Mucosa of descending colon (tissue), 3 donors: ENCODE measurements around the gene DLD. TPM values are rescaled to one million over a fixed set of nuclear protein-coding genes. Genes with fewer than 3 reads are reported as not detected.

Experiments
- ATAC-seq: fragments of 200-7000 bp; cut with Tn5 transposase; one replicate; pipeline ENCODE4 v1.9.1; 2020; ENCODE audit warnings: mild to moderate bottlenecking, moderate library complexity
- DNase-seq, 3 donors: peaks; one replicate each; pipeline ENCODE4 v3.0.0-alpha.2; 2020
- H3K36me3 ChIP-seq: fragments of 200-600 bp; one replicate; pipeline ENCODE4 v1.8.0; 2021; ENCODE audit warnings: low read depth, mild to moderate bottlenecking
- H3K4me1 ChIP-seq: fragments of 200-600 bp; one replicate; pipeline ENCODE4 v1.8.0; 2021; ENCODE audit warnings: low read depth, mild to moderate bottlenecking
- H3K4me3 ChIP-seq: fragments of 200-600 bp; one replicate; pipeline ENCODE4 v1.8.0; 2021; ENCODE audit warnings: mild to moderate bottlenecking
- H3K9me3 ChIP-seq: fragments of 200-600 bp; one replicate; pipeline ENCODE4 v1.8.0; 2021; ENCODE audit warnings: mild to moderate bottlenecking
- intact Hi-C, 2 donors: fragments of 100-400 bp; cut with DNase I in 1 of 2; cut with micrococcal nuclease in 1 of 2; formaldehyde crosslinking; loops; one replicate each; pipeline versions ENCODE4 v1.11.0 to v1.11.1; 2022; cut with DNase I, micrococcal nuclease
- total RNA-seq, 3 donors: library from RNA; stranded (reverse); fragmentation: NEBNext Ultra II Directional in 2 of 3; extraction: Animal tissue kit (Norgen Biotek cat#: 25700) in 2 of 3; gene quantifications; one replicate each; pipeline versions ENCODE4 v1.2.1 to v1.2.4, GENCODE V29; 2021 to 2023
- TF ChIP-seq, protein P1 (sequence below): fragments of 200-600 bp; IDR thresholded peaks from one replicate; pipeline ENCODE4 v1.8.0; 2022; ENCODE audit warnings: antibody characterized with exemption, mild to moderate bottlenecking
- donor health status: DM: no; HTN: no; CAD: no; lungs with moderate emphysema.
- donor health status: DM: no; HTN: no; CAD: no.
- donor health status: DM: no; HTN: yes; CAD: no.

The DLD gene
- total RNA-seq, 3 donors from 2014 or later, result 108 to 150 (median 113) TPM

DNA sequence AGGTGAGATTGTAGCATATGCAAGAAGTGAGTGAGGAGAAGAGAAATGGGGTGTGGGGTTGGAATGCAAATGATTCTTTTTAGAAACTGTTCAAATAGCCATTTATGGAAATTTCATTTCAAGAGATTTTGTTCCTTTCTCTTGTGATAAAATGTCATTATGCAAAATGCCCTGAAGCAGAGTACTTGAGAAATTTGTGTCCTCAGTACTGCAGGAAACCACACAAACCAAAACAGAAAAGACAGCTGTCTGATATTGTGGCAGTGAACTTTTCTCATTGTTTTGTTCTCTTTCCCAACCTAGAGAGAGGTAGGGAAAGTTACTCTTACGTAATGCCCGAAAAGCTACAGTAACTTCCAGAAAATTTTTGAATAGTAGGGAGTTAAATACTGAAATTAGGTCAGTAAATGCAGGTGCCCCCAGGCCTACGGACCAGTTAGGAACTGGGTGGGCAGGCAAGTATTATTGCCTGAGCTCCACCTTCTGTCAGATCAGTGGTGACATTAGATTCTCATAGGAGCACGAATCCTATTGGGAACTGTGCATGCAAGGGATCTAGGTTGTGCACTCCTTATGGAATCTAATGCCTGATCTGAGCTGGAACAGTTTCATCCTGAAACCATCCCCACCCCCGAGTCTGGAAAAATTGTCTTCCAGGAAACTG is 34.0 kb downstream of the DLD start:
- intact Hi-C loops, result no loop called here
- ATAC-seq (no peak), DNase-seq (no peak)
- TF ChIP-seq, protein P1, sequence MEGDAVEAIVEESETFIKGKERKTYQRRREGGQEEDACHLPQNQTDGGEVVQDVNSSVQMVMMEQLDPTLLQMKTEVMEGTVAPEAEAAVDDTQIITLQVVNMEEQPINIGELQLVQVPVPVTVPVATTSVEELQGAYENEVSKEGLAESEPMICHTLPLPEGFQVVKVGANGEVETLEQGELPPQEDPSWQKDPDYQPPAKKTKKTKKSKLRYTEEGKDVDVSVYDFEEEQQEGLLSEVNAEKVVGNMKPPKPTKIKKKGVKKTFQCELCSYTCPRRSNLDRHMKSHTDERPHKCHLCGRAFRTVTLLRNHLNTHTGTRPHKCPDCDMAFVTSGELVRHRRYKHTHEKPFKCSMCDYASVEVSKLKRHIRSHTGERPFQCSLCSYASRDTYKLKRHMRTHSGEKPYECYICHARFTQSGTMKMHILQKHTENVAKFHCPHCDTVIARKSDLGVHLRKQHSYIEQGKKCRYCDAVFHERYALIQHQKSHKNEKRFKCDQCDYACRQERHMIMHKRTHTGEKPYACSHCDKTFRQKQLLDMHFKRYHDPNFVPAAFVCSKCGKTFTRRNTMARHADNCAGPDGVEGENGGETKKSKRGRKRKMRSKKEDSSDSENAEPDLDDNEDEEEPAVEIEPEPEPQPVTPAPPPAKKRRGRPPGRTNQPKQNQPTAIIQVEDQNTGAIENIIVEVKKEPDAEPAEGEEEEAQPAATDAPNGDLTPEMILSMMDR, result no peak
- no peaks in the 10 kb centered on the region for H3K4me1 ChIP-seq
- H3K36me3 ChIP-seq, result no peaks in the 10 kb centered on the region
- no peaks in the 10 kb centered on the region for H3K9me3 ChIP-seq
- H3K4me3 ChIP-seq, result no peak overlapping the region

DNA sequence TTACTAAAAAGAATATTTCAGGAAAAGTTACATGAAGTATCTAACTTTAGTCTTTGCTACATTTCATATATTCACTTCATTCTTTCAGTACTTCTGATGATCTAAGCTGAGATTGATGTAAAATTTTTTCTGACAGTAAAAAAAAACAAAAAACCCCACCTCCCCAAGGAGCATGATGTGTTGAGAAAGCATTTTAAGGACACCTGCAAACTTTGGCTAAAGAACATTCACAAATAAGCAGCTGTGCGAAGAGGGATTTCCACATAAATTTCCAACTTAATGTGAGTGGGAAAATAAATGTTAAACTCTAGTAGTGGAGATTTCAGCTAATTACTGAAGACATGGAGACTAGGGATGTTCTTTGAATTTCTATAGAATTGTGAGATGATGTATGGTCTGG is 35.5 kb downstream of the DLD start:
- ATAC-seq (no peak), DNase-seq (no peak)
- Histone ChIP-seq H3K4me3 (no peak overlapping the region), H3K4me1 (no peaks in the 10 kb centered on the region), H3K36me3 (no peaks in the 10 kb centered on the region), H3K9me3 (no peaks in the 10 kb centered on the region)
- intact Hi-C loops, result no loop called here
- TF ChIP-seq, protein P1, result no peak

DNA sequence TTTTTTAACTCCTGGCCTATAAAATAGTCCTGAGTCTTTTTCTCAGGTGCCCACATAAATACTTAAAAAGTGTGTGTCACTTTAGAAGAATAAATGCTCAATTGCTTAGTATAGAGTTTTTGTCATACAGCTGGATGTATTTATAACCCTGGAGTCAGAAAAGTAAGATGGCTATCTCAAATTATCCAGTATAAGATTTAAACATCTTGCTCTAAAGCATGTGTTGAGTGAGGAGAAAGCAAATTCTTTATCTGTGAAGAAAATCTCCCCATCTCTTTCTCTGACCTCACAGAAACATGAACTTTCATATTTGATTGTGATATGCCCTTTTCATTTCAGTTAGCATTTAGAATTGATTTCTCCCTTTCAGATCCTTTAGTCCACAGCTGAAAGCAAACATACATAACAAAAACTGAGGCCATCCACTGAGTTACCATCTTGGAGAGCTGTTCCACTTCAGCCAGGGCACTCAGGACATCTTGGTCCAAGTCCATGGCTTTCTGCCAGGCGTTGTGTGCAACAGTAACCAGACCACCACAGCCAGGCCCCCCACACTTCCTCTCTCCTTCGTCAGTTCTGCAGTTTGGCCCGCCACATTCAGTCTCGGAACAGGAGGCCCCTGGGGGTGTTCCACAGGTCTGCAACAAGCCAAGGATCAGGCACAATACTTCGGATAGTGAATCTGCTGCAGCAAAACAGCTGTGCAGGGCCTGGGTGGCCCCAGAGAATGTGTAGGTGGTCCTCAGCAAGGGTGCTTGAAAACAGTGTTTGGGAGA is 40.9 kb downstream of the DLD start:
- Histone ChIP-seq H3K4me3 (no peak overlapping the region), H3K9me3 (no peaks in the 10 kb centered on the region), H3K36me3 (no peaks in the 10 kb centered on the region), H3K4me1 (no peaks in the 10 kb centered on the region)
- no peak for DNase-seq
- intact Hi-C loops, result no loop called here
- TF ChIP-seq, protein P1, result no peak
- no peak for ATAC-seq

DNA sequence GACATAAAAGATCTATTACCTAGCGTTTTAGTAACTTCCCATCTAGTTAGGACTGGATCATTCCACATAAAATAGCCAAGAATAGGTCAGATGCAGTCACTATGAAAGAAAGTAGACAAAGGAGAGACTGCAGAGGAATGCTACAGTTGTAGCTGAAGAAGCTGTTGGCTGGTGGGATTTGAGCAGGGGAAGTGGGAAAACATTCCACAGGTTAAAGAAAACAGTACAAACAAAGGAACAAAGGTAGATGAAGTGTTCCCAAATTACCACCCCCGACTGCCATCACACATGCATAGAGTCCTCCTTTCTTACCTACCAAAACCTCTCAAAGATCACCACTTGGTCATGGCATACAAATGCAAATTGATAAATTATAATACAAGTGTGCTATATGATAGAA is 41.8 kb downstream of the DLD start:
- no peak for ATAC-seq
- H3K4me3 ChIP-seq, result no peak overlapping the region
- no peak for DNase-seq
- H3K36me3 ChIP-seq, result no peaks in the 10 kb centered on the region
- H3K9me3 ChIP-seq, result no peaks in the 10 kb centered on the region
- no peaks in the 10 kb centered on the region for H3K4me1 ChIP-seq
- TF ChIP-seq, protein P1, result no peak
- intact Hi-C loops, result no loop called here

DNA sequence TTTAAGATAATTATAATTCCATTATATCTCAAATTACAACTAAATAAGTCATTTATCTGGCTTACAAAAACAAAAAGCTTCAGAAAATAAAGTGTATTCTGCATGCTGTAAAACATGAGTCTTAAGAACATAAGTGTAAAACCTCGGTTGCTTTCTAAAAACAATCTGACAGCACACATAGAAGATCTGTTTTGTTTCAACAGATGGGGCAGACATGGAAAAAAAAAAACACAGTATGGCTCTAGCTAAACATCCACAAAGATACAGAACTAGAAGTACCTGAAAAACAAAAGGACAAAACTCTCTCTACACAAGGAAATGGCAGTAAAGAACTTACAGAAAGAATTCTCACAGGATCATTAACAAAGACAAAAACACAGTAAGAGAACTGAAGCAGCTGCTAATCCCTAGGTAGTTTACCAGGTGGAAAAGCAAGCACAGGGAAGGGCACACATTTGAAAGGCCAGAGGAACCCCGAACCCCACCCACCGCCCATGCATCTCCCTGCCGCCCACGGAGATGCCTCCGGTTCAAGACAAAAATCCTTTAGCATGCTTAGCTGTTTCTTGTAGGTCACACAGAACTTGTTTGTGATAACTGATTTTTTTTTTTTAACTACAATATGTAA is 42.5 kb downstream of the DLD start:
- Histone ChIP-seq H3K36me3 (no peaks in the 10 kb centered on the region), H3K4me1 (no peaks in the 10 kb centered on the region), H3K4me3 (no peak overlapping the region), H3K9me3 (no peaks in the 10 kb centered on the region)
- DNase-seq (no peak), ATAC-seq (no peak)
- TF ChIP-seq, protein P1, result no peak
- intact Hi-C loops, result no loop called here
